ENCODE data around the gene CHCHD3.
"Not testable (repeated sequence)": the region's sequence is repeated elsewhere in the genome, so short reads cannot be mapped to it uniquely, and the experiment has no call there.

DNA sequence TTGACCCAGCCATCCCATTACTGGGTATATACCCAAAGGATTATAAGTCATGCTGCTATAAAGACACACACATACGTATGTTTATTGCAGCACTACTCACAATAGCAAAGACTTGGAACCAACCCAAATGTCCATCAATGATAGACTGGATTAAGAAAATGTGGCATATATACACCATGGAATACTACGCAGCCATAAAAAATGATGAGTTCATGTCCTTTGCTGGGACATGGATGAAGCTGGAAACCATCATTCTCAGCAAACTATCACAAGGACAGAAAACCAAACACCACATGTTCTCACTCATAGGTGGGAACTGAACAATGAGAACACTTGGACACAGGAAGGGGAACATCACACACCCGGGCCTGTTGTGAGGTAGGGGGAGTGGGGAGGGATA is 179.6 kb downstream of the CHCHD3 start:
- TF ChIP-seq, protein P1, sequence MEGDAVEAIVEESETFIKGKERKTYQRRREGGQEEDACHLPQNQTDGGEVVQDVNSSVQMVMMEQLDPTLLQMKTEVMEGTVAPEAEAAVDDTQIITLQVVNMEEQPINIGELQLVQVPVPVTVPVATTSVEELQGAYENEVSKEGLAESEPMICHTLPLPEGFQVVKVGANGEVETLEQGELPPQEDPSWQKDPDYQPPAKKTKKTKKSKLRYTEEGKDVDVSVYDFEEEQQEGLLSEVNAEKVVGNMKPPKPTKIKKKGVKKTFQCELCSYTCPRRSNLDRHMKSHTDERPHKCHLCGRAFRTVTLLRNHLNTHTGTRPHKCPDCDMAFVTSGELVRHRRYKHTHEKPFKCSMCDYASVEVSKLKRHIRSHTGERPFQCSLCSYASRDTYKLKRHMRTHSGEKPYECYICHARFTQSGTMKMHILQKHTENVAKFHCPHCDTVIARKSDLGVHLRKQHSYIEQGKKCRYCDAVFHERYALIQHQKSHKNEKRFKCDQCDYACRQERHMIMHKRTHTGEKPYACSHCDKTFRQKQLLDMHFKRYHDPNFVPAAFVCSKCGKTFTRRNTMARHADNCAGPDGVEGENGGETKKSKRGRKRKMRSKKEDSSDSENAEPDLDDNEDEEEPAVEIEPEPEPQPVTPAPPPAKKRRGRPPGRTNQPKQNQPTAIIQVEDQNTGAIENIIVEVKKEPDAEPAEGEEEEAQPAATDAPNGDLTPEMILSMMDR (IDR thresholded peaks at IDR 0.05) = not testable (repeated sequence)
- not testable (repeated sequence) for TF ChIP-seq EP300, POLR2A (IDR thresholded peaks at IDR 0.05)

Measured in tibial nerve (tissue), 4 donors.